Kidney (tissue), 14 donors: ENCODE results near the gene ZNF521. TPM values are rescaled to one million over a fixed set of nuclear protein-coding genes. Genes with fewer than 3 reads are reported as not detected.

Source experiments
- DNase-seq, 5 donors: peaks; one replicate each; pipeline ENCODE4 v3.0.0-alpha.2; 2013 to 2020
- FAIRE-seq: peaks from 2 replicates; lab custom pipeline; 2012; peaks lifted over from hg19 to GRCh38; lab: Jason Lieb, UNC
- H3K27ac ChIP-seq, 2 donors: one replicate each; pipeline ENCODE4 v1.7.0; 2013; ENCODE audit warnings: low read depth in 2 of 2, low read length in 2 of 2, inconsistent platforms in 1 of 2
- H3K27me3 ChIP-seq: one replicate; pipeline ENCODE4 v1.7.1; 2013; ENCODE audit warnings: low read length, inconsistent platforms; ENCODE audit not compliant: control insufficient read depth, insufficient read depth
- H3K36me3 ChIP-seq, 3 donors: one replicate each; pipeline versions ENCODE4 v1.7.0 to v1.7.1; 2013; ENCODE audit warnings: low read length in 3 of 3, control low read depth in 1 of 3, inconsistent platforms in 1 of 3; ENCODE audit not compliant: insufficient read depth in 3 of 3, control insufficient read depth in 2 of 3
- H3K4me1 ChIP-seq, 3 donors: one replicate each; pipeline versions ENCODE4 v1.7.0 to v1.7.1; 2013; ENCODE audit warnings: low read length in 3 of 3, inconsistent platforms in 1 of 3, low read depth in 1 of 3; ENCODE audit not compliant: control insufficient read depth in 2 of 3, insufficient read depth in 2 of 3
- H3K4me3 ChIP-seq, 3 donors: one replicate each; pipeline versions ENCODE4 v1.7.0 to v1.8.1; 2013; ENCODE audit warnings: low read length in 3 of 3, control low read depth in 1 of 3, inconsistent platforms in 1 of 3
- H3K9ac ChIP-seq, 3 donors: one replicate each; pipeline versions ENCODE4 v1.7.0 to v1.7.1; 2013; ENCODE audit warnings: low read length in 3 of 3, control low read depth in 1 of 3, inconsistent platforms in 1 of 3
- H3K9me3 ChIP-seq, 3 donors: one replicate each; pipeline versions ENCODE4 v1.7.0 to v1.7.1; 2013; ENCODE audit warnings: low read length in 3 of 3, control low read depth in 1 of 3, inconsistent platforms in 1 of 3; ENCODE audit not compliant: control insufficient read depth in 2 of 3, insufficient read depth in 1 of 3
- CTCF ChIP-seq: IDR thresholded peaks from 3 replicates; pipeline ENCODE4 v1.5.1; 2012; ENCODE audit warnings: mild to moderate bottlenecking, moderate library complexity, borderline replicate concordance; ENCODE audit not compliant: insufficient read depth; ENCODE audit errors: extremely low read depth
- intact Hi-C: fragments of 100-400 bp; cut with DNase I; formaldehyde crosslinking; loops from one replicate; pipeline ENCODE4 v1.11.1; 2022
- polyA plus RNA-seq: library from polyadenylated mRNA; stranded (reverse); fragments of 350-450 nt; fragmentation: Illumina TruSeq; extraction: RNeasy Lipid Tissue Mini Kit (QIAGEN cat#74804); gene quantifications from one replicate; pipeline ENCODE4 v1.2.3, GENCODE V29; 2014; ENCODE audit warnings: low read depth, low replicate concordance; ENCODE audit not compliant: insufficient read depth
- total RNA-seq: library from RNA; stranded (reverse); fragmentation: NEBNext Ultra II Directional; extraction: Animal tissue kit (Norgen Biotek cat#: 25700); gene quantifications from one replicate; pipeline ENCODE4 v1.2.1, GENCODE V29; 2021
- donor health status: control.
- donor health status: control.
- donor health status: control.
- donor health status: control.
- donor health status: control.
- donor health status: DM: yes; HTN: yes; CAD: no.
- donor health status: Normal renal cell carcinoma (clear cell type).

Gene ZNF521
- total and polyA plus RNA-seq, 2 donors from 2014 or later: 1.8 to 18.0 TPM

- Histone ChIP-seq H3K9me3 (no peaks in the 10 kb centered on the region), H3K9ac (no peak overlapping the region), H3K27ac (no peak overlapping the region), H3K4me3 (no peak overlapping the region), H3K4me1 (peaks cover 0 to 4% (median 3%) of the 10 kb centered on the region in 3 donors), H3K36me3 (no peaks in the 10 kb centered on the region), H3K27me3 (no peaks in the 10 kb centered on the region)
- DNase-seq (peak in 2 of 5 donors; percentile 55 to 57), FAIRE-seq (no peak)
- intact Hi-C loops: no loop called here
- TF ChIP-seq CTCF: no peak
Measured at GRCh38 chr18:25373432-25374179, 21.6 kb upstream of the ZNF521 start.

DNA sequence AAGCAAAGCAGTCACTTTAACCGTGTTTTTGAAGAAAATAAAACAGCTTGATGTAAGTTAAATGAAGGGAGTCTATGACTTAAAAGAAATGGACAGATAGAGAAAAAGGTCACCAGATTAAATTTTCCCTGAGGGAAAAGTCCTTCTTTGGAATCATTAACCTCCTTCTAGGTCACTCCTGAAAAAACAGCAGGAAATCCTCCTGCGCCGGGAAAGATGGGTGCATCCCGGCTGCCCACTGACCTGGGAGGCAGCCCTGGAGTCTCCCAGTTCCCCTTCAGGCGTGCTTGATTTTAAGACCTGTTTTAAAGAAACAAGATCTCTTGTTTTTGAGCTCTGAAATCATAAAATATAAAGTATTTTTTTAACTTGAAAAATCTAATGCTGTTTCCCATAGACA lies 18.4 kb upstream of the ZNF521 start:
- FAIRE-seq (no peak), DNase-seq (peak in 1 of 5 donors; percentile 38)
- Histone ChIP-seq H3K9ac (no peak overlapping the region), H3K27ac (no peak overlapping the region), H3K9me3 (no peaks in the 10 kb centered on the region), H3K4me3 (no peak overlapping the region), H3K36me3 (no peaks in the 10 kb centered on the region), H3K27me3 (no peaks in the 10 kb centered on the region), H3K4me1 (peaks cover 0 to 4% (median 3%) of the 10 kb centered on the region in 3 donors)
- no peak for TF ChIP-seq CTCF
- intact Hi-C loops: no loop called here

DNA sequence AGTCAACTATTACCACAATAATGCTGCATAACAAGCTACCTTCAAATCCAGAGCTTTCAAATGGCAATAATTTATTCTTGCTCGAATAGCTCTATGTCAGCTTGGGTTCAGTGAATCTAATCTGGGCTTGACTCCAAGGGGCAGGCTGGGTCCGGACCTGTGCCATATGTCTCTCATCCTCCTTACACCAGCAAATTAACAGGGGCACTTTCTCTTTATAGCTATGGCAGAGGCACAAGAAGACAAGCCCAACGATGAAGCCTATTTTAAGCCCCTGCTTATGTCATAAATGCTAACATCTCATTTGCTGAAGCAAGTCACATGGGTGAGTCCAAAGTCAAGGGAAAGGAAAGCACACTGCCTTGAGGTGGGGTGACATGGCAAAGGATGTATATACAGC lies 13.3 kb upstream of the ZNF521 start:
- no peak for FAIRE-seq
- intact Hi-C loops: no loop called here
- peaks cover 0 to 3% (median 0%) of the 10 kb centered on the region in 3 donors for H3K4me1 ChIP-seq
- no peaks in the 10 kb centered on the region for H3K9me3 ChIP-seq
- H3K36me3 ChIP-seq: no peaks in the 10 kb centered on the region
- no peak overlapping the region for H3K27ac ChIP-seq
- no peak overlapping the region for H3K4me3 ChIP-seq
- DNase-seq: no peak
- H3K9ac ChIP-seq: no peak overlapping the region
- no peaks in the 10 kb centered on the region for H3K27me3 ChIP-seq
- TF ChIP-seq CTCF: no peak
